Ascending aorta (tissue), 2 donors: ENCODE measurements around the gene LRCH4. TPM values are rescaled to one million over a fixed set of nuclear protein-coding genes. Genes with fewer than 3 reads are reported as not detected.
"Not testable (repeated sequence)": the region's sequence is repeated elsewhere in the genome, so short reads cannot be mapped to it uniquely, and the experiment has no call there.

Experiments used
- DNase-seq, 2 donors: peaks; one replicate each; pipeline ENCODE4 v3.0.0-alpha.2; 2019; ENCODE audit warnings: low spot score in 2 of 2
- H3K27ac ChIP-seq, 2 donors: fragments of 200-600 bp; sonication (generic); one replicate each; pipeline ENCODE4 v1.5.1; 2016 to 2017; ENCODE audit warnings: mild to moderate bottlenecking in 1 of 2
- H3K27me3 ChIP-seq: fragments of 200-600 bp; sonication (generic); one replicate; pipeline ENCODE4 v1.5.1; 2017
- H3K36me3 ChIP-seq, 2 donors: fragments of 200-600 bp; sonication (generic); one replicate each; pipeline ENCODE4 v1.5.1; 2016
- H3K4me1 ChIP-seq, 2 donors: fragments of 200-600 bp; sonication (generic); one replicate each; pipeline ENCODE4 v1.5.1; 2016 to 2017; ENCODE audit warnings: mild to moderate bottlenecking in 1 of 2
- H3K4me3 ChIP-seq, 2 donors: fragments of 200-600 bp; sonication (generic); one replicate each; pipeline ENCODE4 v1.5.1; 2016 to 2017; ENCODE audit warnings: mild to moderate bottlenecking in 1 of 2
- H3K9me3 ChIP-seq, 2 donors: fragments of 200-600 bp; sonication (generic); one replicate each; pipeline ENCODE4 v1.5.1; 2016
- intact Hi-C: fragments of 100-400 bp; cut with DNase I; formaldehyde crosslinking; loops from one replicate; pipeline ENCODE4 v1.15.1; 2023
- total RNA-seq: library from RNA; depleted of rRNA; stranded (reverse); fragments of >200 nt; gene quantifications from one replicate; pipeline ENCODE4 v1.1.0, GENCODE V29; 2016
- TF ChIP-seq, protein P1 (sequence below), 3 experiments: fragments of 200-600 bp in 2 of 3; fragments of 450-650 bp in 1 of 3; sonication (generic) in 2 of 3; IDR thresholded peaks; one replicate each; pipeline ENCODE4 v1.5.1; 2016 to 2019; ENCODE audit warnings: antibody characterized with exemption in 3 of 3, mild to moderate bottlenecking in 1 of 3, moderate library complexity in 1 of 3

The LRCH4 gene
- total RNA-seq, 1 donor from 2014 or later = 113 TPM

DNA sequence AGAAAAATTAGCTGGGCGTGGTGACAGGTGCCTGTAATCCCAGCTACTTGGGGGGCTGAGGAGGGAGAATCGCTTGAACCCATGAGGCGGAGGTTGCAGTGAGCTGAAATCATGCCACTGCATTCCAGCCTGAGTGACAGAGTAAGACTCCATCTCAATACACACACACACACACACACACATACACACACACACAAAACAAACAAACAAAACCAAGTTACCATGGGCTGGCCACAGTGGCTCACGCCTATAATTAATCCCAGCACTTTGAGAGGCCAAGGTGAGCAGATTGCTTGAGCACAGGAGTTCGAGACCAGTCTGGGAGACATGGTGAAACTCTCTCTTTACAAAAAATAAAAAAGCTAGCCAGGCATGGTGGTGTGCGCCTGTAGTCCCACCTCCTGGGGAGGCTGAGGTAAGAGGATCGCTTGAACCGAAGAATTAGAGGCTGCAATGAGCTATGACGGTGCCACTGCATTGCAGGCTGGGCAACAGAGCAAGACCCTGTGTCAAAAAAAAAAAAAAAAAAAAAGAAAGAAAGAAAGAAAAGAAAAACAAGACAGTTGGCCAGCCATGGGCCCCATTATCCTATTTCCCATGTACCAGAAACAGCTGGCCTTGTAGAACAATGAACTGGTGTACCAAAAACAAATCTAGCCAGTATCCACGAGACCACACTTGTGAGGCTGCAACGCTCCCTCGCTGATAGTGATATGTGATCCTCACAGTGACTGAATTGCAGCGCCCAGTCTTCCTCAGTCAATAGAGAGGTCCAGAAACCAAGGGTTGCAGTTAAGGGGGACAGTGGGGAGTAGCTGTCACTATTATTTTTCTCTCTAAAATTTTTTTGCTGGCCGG is 53.5 kb downstream of the LRCH4 start:
- H3K27me3 ChIP-seq = no peaks in the 10 kb centered on the region
- H3K4me1 ChIP-seq = no peaks in the 10 kb centered on the region
- TF ChIP-seq, protein P1, sequence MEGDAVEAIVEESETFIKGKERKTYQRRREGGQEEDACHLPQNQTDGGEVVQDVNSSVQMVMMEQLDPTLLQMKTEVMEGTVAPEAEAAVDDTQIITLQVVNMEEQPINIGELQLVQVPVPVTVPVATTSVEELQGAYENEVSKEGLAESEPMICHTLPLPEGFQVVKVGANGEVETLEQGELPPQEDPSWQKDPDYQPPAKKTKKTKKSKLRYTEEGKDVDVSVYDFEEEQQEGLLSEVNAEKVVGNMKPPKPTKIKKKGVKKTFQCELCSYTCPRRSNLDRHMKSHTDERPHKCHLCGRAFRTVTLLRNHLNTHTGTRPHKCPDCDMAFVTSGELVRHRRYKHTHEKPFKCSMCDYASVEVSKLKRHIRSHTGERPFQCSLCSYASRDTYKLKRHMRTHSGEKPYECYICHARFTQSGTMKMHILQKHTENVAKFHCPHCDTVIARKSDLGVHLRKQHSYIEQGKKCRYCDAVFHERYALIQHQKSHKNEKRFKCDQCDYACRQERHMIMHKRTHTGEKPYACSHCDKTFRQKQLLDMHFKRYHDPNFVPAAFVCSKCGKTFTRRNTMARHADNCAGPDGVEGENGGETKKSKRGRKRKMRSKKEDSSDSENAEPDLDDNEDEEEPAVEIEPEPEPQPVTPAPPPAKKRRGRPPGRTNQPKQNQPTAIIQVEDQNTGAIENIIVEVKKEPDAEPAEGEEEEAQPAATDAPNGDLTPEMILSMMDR (IDR thresholded peaks at IDR 0.05) = no peak
- intact Hi-C loops = no loop called here
- H3K27ac ChIP-seq = no peak overlapping the region
- H3K4me3 ChIP-seq = no peak overlapping the region
- no peaks in the 10 kb centered on the region for H3K9me3 ChIP-seq
- DNase-seq = no peak
- no peaks in the 10 kb centered on the region for H3K36me3 ChIP-seq

- H3K4me1 ChIP-seq, H3K36me3 ChIP-seq, H3K4me3 ChIP-seq, H3K9me3 ChIP-seq, intact Hi-C loops, H3K27ac ChIP-seq, DNase-seq, H3K27me3 ChIP-seq: not testable (repeated sequence)
Observed at GRCh38 chr7:100528108-100528866, 57.6 kb downstream of the LRCH4 start.

Other genes with a start within 250 kb of the LRCH4 start
- gene PILRB, start 228.0 kb downstream of the LRCH4 start, total RNA-seq = 67.2 TPM
- gene PILRA, start 212.6 kb downstream of the LRCH4 start, total RNA-seq = 25.8 TPM
- not detected for gene ZCWPW1, start 157.4 kb downstream of the LRCH4 start, total RNA-seq
- 32.9 TPM for gene MEPCE, start 156.3 kb downstream of the LRCH4 start, total RNA-seq
- 35.2 TPM for gene PPP1R35, start 149.6 kb downstream of the LRCH4 start, total RNA-seq
- not detected for gene SPACDR, start 121.9 kb downstream of the LRCH4 start, total RNA-seq
- 68.2 TPM for gene TSC22D4, start 106.9 kb downstream of the LRCH4 start, total RNA-seq
- 0.96 TPM for gene NYAP1, start 102.2 kb downstream of the LRCH4 start, total RNA-seq
- gene AGFG2, start 46.9 kb downstream of the LRCH4 start, total RNA-seq = 30.0 TPM
- gene SAP25, start 12.2 kb downstream of the LRCH4 start, total RNA-seq = 11.8 TPM
- not detected for gene FBXO24, start 199 bp upstream of the LRCH4 start, total RNA-seq
- gene PCOLCE, start 16.2 kb upstream of the LRCH4 start, total RNA-seq = 124 TPM
- gene MOSPD3, start 26.4 kb upstream of the LRCH4 start, total RNA-seq = 11.0 TPM
- gene TFR2, start 55.4 kb upstream of the LRCH4 start, total RNA-seq = not detected
- gene ACTL6B, start 70.3 kb upstream of the LRCH4 start, total RNA-seq = not detected
- gene GNB2, start 87.6 kb upstream of the LRCH4 start, total RNA-seq = 500 TPM
- gene GIGYF1, start 108.1 kb upstream of the LRCH4 start, total RNA-seq = 31.1 TPM
- gene POP7, start 120.0 kb upstream of the LRCH4 start, total RNA-seq = 44.0 TPM
- gene EPO, start 134.3 kb upstream of the LRCH4 start, total RNA-seq = not detected
- not detected for gene ZAN, start 147.5 kb upstream of the LRCH4 start, total RNA-seq
- gene EPHB4, start 241.4 kb upstream of the LRCH4 start, total RNA-seq = 144 TPM